Gastroesophageal sphincter (tissue), 3 donors: ENCODE results near the gene SULT4A1.

Experiments used
- EP300 ChIP-seq: sonication (generic); formaldehyde crosslinking; IDR thresholded peaks from one replicate; pipeline ENCODE4 v1.6.1; 2017; ENCODE audit warnings: antibody characterized with exemption, mild to moderate bottlenecking
- POLR2A ChIP-seq, 2 donors: fragments of 450-650 bp; IDR thresholded peaks; one replicate each; pipeline ENCODE4 v1.6.1; 2017; ENCODE audit warnings: antibody characterized with exemption in 2 of 2, mild to moderate bottlenecking in 2 of 2, moderate library complexity in 1 of 2
- POLR2AphosphoS5 ChIP-seq: sonication (generic); formaldehyde crosslinking; IDR thresholded peaks from one replicate; pipeline ENCODE4 v1.6.1; 2017; ENCODE audit warnings: antibody characterized with exemption
- TF ChIP-seq, protein P1 (sequence below), 4 experiments: fragments of 200-600 bp in 2 of 4; fragments of 450-650 bp in 2 of 4; sonication (generic) in 1 of 4; IDR thresholded peaks; one replicate each; pipeline ENCODE4 v1.5.1; 2017 to 2019; ENCODE audit warnings: antibody characterized with exemption in 4 of 4, mild to moderate bottlenecking in 2 of 4, moderate library complexity in 2 of 4

DNA sequence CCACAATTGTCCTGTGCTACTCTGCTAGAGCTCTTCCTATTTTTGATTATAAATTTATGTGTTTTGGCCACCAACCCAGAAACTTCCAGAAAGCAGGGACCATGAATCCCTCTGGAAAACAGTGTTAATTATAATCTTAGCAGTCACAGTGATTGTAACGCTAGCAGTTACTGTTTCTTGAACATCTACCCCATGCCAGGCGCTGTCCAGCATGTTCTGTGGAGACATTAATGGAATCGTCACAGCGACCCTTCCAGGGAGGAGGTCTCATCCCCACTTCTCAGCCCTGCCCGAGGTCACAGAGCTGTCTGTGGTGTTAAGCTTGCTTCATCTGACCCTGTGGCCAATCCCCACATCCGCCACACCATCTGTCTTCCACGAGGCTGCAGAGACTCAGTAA, 43.4 kb upstream of the SULT4A1 start:
- TF ChIP-seq, protein P1, sequence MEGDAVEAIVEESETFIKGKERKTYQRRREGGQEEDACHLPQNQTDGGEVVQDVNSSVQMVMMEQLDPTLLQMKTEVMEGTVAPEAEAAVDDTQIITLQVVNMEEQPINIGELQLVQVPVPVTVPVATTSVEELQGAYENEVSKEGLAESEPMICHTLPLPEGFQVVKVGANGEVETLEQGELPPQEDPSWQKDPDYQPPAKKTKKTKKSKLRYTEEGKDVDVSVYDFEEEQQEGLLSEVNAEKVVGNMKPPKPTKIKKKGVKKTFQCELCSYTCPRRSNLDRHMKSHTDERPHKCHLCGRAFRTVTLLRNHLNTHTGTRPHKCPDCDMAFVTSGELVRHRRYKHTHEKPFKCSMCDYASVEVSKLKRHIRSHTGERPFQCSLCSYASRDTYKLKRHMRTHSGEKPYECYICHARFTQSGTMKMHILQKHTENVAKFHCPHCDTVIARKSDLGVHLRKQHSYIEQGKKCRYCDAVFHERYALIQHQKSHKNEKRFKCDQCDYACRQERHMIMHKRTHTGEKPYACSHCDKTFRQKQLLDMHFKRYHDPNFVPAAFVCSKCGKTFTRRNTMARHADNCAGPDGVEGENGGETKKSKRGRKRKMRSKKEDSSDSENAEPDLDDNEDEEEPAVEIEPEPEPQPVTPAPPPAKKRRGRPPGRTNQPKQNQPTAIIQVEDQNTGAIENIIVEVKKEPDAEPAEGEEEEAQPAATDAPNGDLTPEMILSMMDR (IDR thresholded peaks at IDR 0.05): no peak
- TF ChIP-seq POLR2AphosphoS5: no peak
- TF ChIP-seq POLR2A (IDR thresholded peaks at IDR 0.05): no peak
- TF ChIP-seq EP300: no peak
